WTC11 (cell line): ENCODE data around the gene STK35. TPM values are rescaled to one million over a fixed set of nuclear protein-coding genes. Genes with fewer than 3 reads are reported as not detected.

ENCODE experiments used
- ATAC-seq: fragments of 200-7000 bp; cut with Tn5 transposase; 2 replicates; pipeline ENCODE4 v1.10.0; 2021; ENCODE audit warnings: mild to moderate bottlenecking, moderate library complexity
- Bru-seq: library from RNA; stranded (reverse); fragments of 400-500 nt; gene quantifications from one replicate; lab custom pipeline; 2021; lab: Mats Ljungman, UMichigan
- CTCF ChIA-PET: fragments of 300-600 bp; sonication (Branson Sonifier 250); formaldehyde crosslinking; loops from one replicate; lab custom pipeline; 2021; ENCODE audit warnings: antibody characterized with exemption; lab: Charles Lee
- POLR2A ChIA-PET: fragments of 350-600 bp; sonication (Branson Sonifier 250); formaldehyde crosslinking; loops from one replicate; lab custom pipeline; 2021; ENCODE audit warnings: antibody characterized with exemption; lab: Charles Lee
- DNase-seq: peaks from one replicate; pipeline ENCODE4 v3.0.0; 2021; ENCODE audit warnings: low spot score
- H3K27ac Mint-ChIP-seq: 2 replicates; pipeline ENCODE4 v1.8.0; 2021; ENCODE audit warnings: mixed read lengths
- H3K27me3 Mint-ChIP-seq: 2 replicates; pipeline ENCODE4 v1.8.0; 2021; ENCODE audit warnings: low read depth, mild to moderate bottlenecking, moderate library complexity, mixed read lengths
- H3K36me3 Mint-ChIP-seq: 2 replicates; pipeline ENCODE4 v1.8.0; 2021; ENCODE audit warnings: mixed read lengths
- H3K4me1 Mint-ChIP-seq: 2 replicates; pipeline ENCODE4 v1.8.0; 2022; ENCODE audit warnings: mixed read lengths
- H3K4me3 Mint-ChIP-seq: 2 replicates; pipeline ENCODE4 v1.8.0; 2021; ENCODE audit warnings: mild to moderate bottlenecking, moderate library complexity, mixed read lengths
- H3K9me3 Mint-ChIP-seq: 2 replicates; pipeline ENCODE4 v1.8.0; 2021; ENCODE audit warnings: mixed read lengths
- ATF6 ChIP-seq: sonication (generic); formaldehyde crosslinking; IDR thresholded peaks from 2 replicates; pipeline ENCODE4 v1.8.1; 2023; ENCODE audit warnings: mild to moderate bottlenecking, missing genetic modification reagents
- CREM ChIP-seq: sonication (generic); formaldehyde crosslinking; IDR thresholded peaks from 2 replicates; pipeline ENCODE4 v1.8.1; 2022; ENCODE audit warnings: mild to moderate bottlenecking, missing genetic modification reagents, moderate library complexity
- E2F4 ChIP-seq: sonication (generic); formaldehyde crosslinking; IDR thresholded peaks from 2 replicates; pipeline ENCODE4 v1.8.1; 2022; ENCODE audit warnings: low read depth, mild to moderate bottlenecking, moderate library complexity, missing genetic modification reagents, borderline replicate concordance
- E2F5 ChIP-seq: sonication (generic); formaldehyde crosslinking; IDR thresholded peaks from 2 replicates; pipeline ENCODE4 v1.8.1; 2022; ENCODE audit warnings: mild to moderate bottlenecking, moderate library complexity, missing genetic modification reagents
- ELF4 ChIP-seq: sonication (generic); formaldehyde crosslinking; IDR thresholded peaks from 2 replicates; pipeline ENCODE4 v1.8.1; 2022; ENCODE audit warnings: low read depth, mild to moderate bottlenecking, moderate library complexity, missing genetic modification reagents
- ERG ChIP-seq: fragments of 250-450 bp; sonication (Bioruptor Pico); IDR thresholded peaks from 2 replicates; pipeline ENCODE4 v1.8.0; 2021; ENCODE audit warnings: mild to moderate bottlenecking
- ESRRA ChIP-seq: sonication (generic); formaldehyde crosslinking; IDR thresholded peaks from 2 replicates; pipeline ENCODE4 v1.8.1; 2022; ENCODE audit warnings: mild to moderate bottlenecking, missing genetic modification reagents, borderline replicate concordance
- FOXJ3 ChIP-seq: sonication (generic); formaldehyde crosslinking; IDR thresholded peaks from 2 replicates; pipeline ENCODE4 v1.9.0; 2021; ENCODE audit warnings: missing genetic modification reagents, mild to moderate bottlenecking, borderline replicate concordance
- JUN ChIP-seq: sonication (generic); formaldehyde crosslinking; IDR thresholded peaks from 2 replicates; pipeline ENCODE4 v1.8.0; 2023; ENCODE audit warnings: mild to moderate bottlenecking, missing genetic modification reagents
- NR1H2 ChIP-seq: sonication (generic); formaldehyde crosslinking; IDR thresholded peaks from 2 replicates; pipeline ENCODE4 v1.9.0; 2021; ENCODE audit warnings: mild to moderate bottlenecking, moderate library complexity, missing genetic modification reagents
- OVOL2 ChIP-seq: fragments of 250-450 bp; sonication (Bioruptor Pico); IDR thresholded peaks from 2 replicates; pipeline ENCODE4 v1.9.0; 2021; ENCODE audit warnings: mild to moderate bottlenecking, borderline replicate concordance
- SMAD4 ChIP-seq: sonication (generic); formaldehyde crosslinking; IDR thresholded peaks from 2 replicates; pipeline ENCODE4 v1.8.0; 2022; ENCODE audit warnings: mild to moderate bottlenecking, missing genetic modification reagents
- ZBTB43 ChIP-seq: sonication (generic); formaldehyde crosslinking; IDR thresholded peaks from 2 replicates; pipeline ENCODE4 v1.8.1; 2023; ENCODE audit warnings: mild to moderate bottlenecking, missing genetic modification reagents
- ZNF121 ChIP-seq: sonication (generic); formaldehyde crosslinking; IDR thresholded peaks from 2 replicates; pipeline ENCODE4 v1.8.0; 2023; ENCODE audit warnings: missing genetic modification reagents
- ZNF263 ChIP-seq: sonication (generic); formaldehyde crosslinking; IDR thresholded peaks from 2 replicates; pipeline ENCODE4 v1.8.1; 2022; ENCODE audit warnings: low read depth, mild to moderate bottlenecking, moderate library complexity, missing genetic modification reagents
- ZNF281 ChIP-seq: sonication (generic); formaldehyde crosslinking; IDR thresholded peaks from 2 replicates; pipeline ENCODE4 v1.8.0; 2023; ENCODE audit warnings: mild to moderate bottlenecking, missing genetic modification reagents
- long read RNA-seq, 3 experiments: library from RNA in 1 of 3; library from capped mRNA in 1 of 3; library from polyadenylated mRNA in 1 of 3; unstranded in 2 of 3; stranded (forward) in 1 of 3; transcript quantifications; one replicate each; pipeline ENCODE4 v2.0.0, GENCODE V29; 2021
- total RNA-seq: library from RNA; stranded (reverse); gene quantifications from 3 replicates; pipeline ENCODE4 v1.2.3, GENCODE V29; 2021

STK35 gene
- total RNA-seq (35.8 to 37.2 TPM (median 35.9 TPM) in 3 replicates), Bru-seq, nascent RNA (percentile 80 among the genes with signal in this experiment)
- long read RNA-seq, experiment 1, full-length matches to known transcripts: 14 of 175 reads
- long read RNA-seq, experiment 1, partial matches to known transcripts: 155 of 175 reads
- long read RNA-seq, experiment 1, other reads (novel, unspliced or antisense): 6 of 175 reads
- long read RNA-seq, experiment 2, partial matches to known transcripts: 8 of 38 reads
- long read RNA-seq, experiment 2, other reads (novel, unspliced or antisense): 30 of 38 reads
- long read RNA-seq, experiment 3: 0 reads

- peak; percentile 68 for ATAC-seq
- POLR2A ChIA-PET: interaction anchor here (0.8 to 2.0 kb wide), 2 partner anchors 29 to 125 kb away, joined by 3 to 4 read pairs; no protein-coding TSS in a partner anchor
- Mint-ChIP-seq H3K36me3 (peaks cover 10% of the 10 kb centered on the region), H3K9me3 (no peaks in the 10 kb centered on the region), H3K27ac (peak within 1 kb of the TSS; percentile 100), H3K4me3 (peak within 1 kb of the TSS; percentile 83), H3K27me3 (no peaks in the 10 kb centered on the region), H3K4me1 (peaks cover 41% of the 10 kb centered on the region)
- DNase-seq: peak; percentile 76
- TF ChIP-seq ZNF263 (CRISPR knock-in tag) (peak; percentile 23; the same call in 1 of the 2 replicates), FOXJ3 (no peak), ELF4 (0 out of 2 replicates have a peak, but pooled peaks have one; percentile 21), ZBTB43 (CRISPR knock-in tag) (no peak), E2F4 (CRISPR knock-in tag) (0 out of 2 replicates have a peak, but pooled peaks have one; percentile 25), ESRRA (CRISPR knock-in tag) (peak; percentile 12; the same call in 1 of the 2 replicates), SMAD4 (no peak), ERG (no peak), ATF6 (CRISPR knock-in tag) (no peak; the same call in 1 of the 2 replicates), OVOL2 (CRISPR knock-in tag) (no peak), CREM (CRISPR knock-in tag) (0 out of 2 replicates have a peak, but pooled peaks have one; percentile 20), ZNF121 (CRISPR knock-in tag) (no peak), E2F5 (CRISPR knock-in tag) (peak; percentile 51; the same call in 1 of the 2 replicates), NR1H2 (no peak), JUN (no peak), ZNF281 (no peak)
- CTCF ChIA-PET: interaction anchor here (1.2 to 4.6 kb wide), 5 partner anchors 8 to 239 kb away, joined by 3 to 21 read pairs (median 4); no protein-coding TSS in a partner anchor
These were observed at the start of gene STK35 for GRCh38 chr20:2101057-2101864. Gene STK35, plus strand, starts transcription at chr20:2101827. Its CDS starts 55 bp downstream, at chr20:2101882.
